GM10266 (cell line): ENCODE measurements around the gene MYEOV.

Experiments
- DNase-seq: peaks from one replicate; pipeline ENCODE4 v3.0.0; 2012; ENCODE audit errors: extremely low spot score
- CTCF ChIP-seq: IDR thresholded peaks from 2 replicates; pipeline ENCODE4 v1.5.1; 2012; ENCODE audit warnings: mild to moderate bottlenecking, low read depth; ENCODE audit not compliant: control insufficient read depth, insufficient read depth; ENCODE audit errors: missing control alignments

Gene MYEOV

GRCh38 chr11:69308491-69308911, 14.5 kb downstream of the MYEOV start:
- DNase-seq: no peak
- TF ChIP-seq CTCF: no peak

- DNase-seq: no peak
- TF ChIP-seq CTCF: no peak
Measured at GRCh38 chr11:69308936-69309615, 15.1 kb downstream of the MYEOV start.

- DNase-seq: no peak
- TF ChIP-seq CTCF: no peak
Measured at GRCh38 chr11:69309631-69310280, 15.8 kb downstream of the MYEOV start.

GRCh38 chr11:69310351-69310750, 16.4 kb downstream of the MYEOV start:
- no peak for TF ChIP-seq CTCF
- no peak for DNase-seq

- TF ChIP-seq CTCF: no peak
- DNase-seq: no peak
Measured at GRCh38 chr11:69310934-69311766, 17.2 kb downstream of the MYEOV start.

- no peak for TF ChIP-seq CTCF
- DNase-seq: no peak
Measured at GRCh38 chr11:69311767-69312385, 17.9 kb downstream of the MYEOV start.
